ENCODE results near the gene CDK6.

- TF ChIP-seq POLR2A (IDR thresholded peaks at IDR 0.05; ENCODE audit: low read depth, low read length) (no peak), POLR2AphosphoS5 (IDR thresholded peaks at IDR 0.05; ENCODE audit: low read depth, low read length) (no peak)
Measured at GRCh38 chr7:92877367-92877766, 41.0 kb upstream of the CDK6 start.
